OCI-LY7 (cell line): ENCODE results near the gene CNOT6L. TPM values are rescaled to one million over a fixed set of nuclear protein-coding genes. Genes with fewer than 3 reads are reported as not detected.

Experiments used
- BruUV-seq: library from RNA; stranded (reverse); fragments of 400-500 nt; replicated peaks from 2 replicates; lab custom pipeline; 2021; lab: Mats Ljungman, UMichigan
- CTCF ChIA-PET: fragments of 300-600 bp; sonication (Branson Sonifier 250); formaldehyde crosslinking; loops from one replicate; lab custom pipeline; 2022; ENCODE audit warnings: antibody characterized with exemption; ENCODE audit not compliant: unreplicated experiment; lab: Charles Lee
- POLR2A ChIA-PET: fragments of 300-600 bp; sonication (Branson Sonifier 250); formaldehyde crosslinking; loops from one replicate; lab custom pipeline; 2022; ENCODE audit warnings: antibody characterized with exemption; lab: Charles Lee
- DNase-seq: peaks from one replicate; pipeline ENCODE4 v3.0.0-alpha.2; 2015; ENCODE audit warnings: low spot score
- H2AFZ ChIP-seq: fragments of 200-600 bp; sonication (generic), shearing (Covaris generic); 2 replicates; pipeline ENCODE4 v1.6.1; 2014; ENCODE audit warnings: mild to moderate bottlenecking, antibody characterized with exemption, low read length, moderate library complexity
- H3K27ac ChIP-seq: fragments of 200-600 bp; sonication (generic); 2 replicates; pipeline ENCODE4 v1.5.1; 2014; ENCODE audit warnings: mixed run types, low read depth, mild to moderate bottlenecking, moderate library complexity, low read length, inconsistent platforms; ENCODE audit not compliant: poor library complexity, severe bottlenecking
- H3K36me3 ChIP-seq: fragments of 200-600 bp; sonication (generic); 2 replicates; pipeline ENCODE4 v1.6.1; 2014; ENCODE audit warnings: mild to moderate bottlenecking, antibody characterized with exemption, low read length, moderate library complexity, mixed read lengths; ENCODE audit not compliant: insufficient read depth
- H3K4me1 ChIP-seq: fragments of 200-600 bp; sonication (generic); 2 replicates; pipeline ENCODE4 v1.5.1; 2014; ENCODE audit warnings: mild to moderate bottlenecking, low read length; ENCODE audit not compliant: insufficient read depth, poor library complexity, severe bottlenecking
- H3K4me2 ChIP-seq: fragments of 200-600 bp; sonication (generic); 2 replicates; pipeline ENCODE4 v1.6.1; 2014; ENCODE audit warnings: mild to moderate bottlenecking, low read length
- H3K4me3 ChIP-seq: fragments of 200-600 bp; sonication (generic); 2 replicates; pipeline ENCODE4 v1.5.1; 2014; ENCODE audit warnings: mild to moderate bottlenecking, low read depth, low read length; ENCODE audit not compliant: poor library complexity, severe bottlenecking
- H3K79me2 ChIP-seq: fragments of 200-600 bp; sonication (generic); 2 replicates; pipeline ENCODE4 v1.6.1; 2016; ENCODE audit warnings: low read depth, mild to moderate bottlenecking, low read length, moderate library complexity, mixed read lengths; ENCODE audit not compliant: insufficient read depth
- H3K9me2 ChIP-seq: fragments of 200-600 bp; sonication (generic); 2 replicates; pipeline ENCODE4 v1.6.1; 2016; ENCODE audit warnings: mild to moderate bottlenecking, low read length, mixed read lengths; ENCODE audit not compliant: insufficient read depth
- H3K9me3 ChIP-seq: fragments of 200-600 bp; sonication (generic); 2 replicates; pipeline ENCODE4 v1.6.1; 2014; ENCODE audit warnings: mild to moderate bottlenecking, mixed run types, low read length, mixed read lengths
- H4K20me1 ChIP-seq: fragments of 200-600 bp; sonication (generic); 2 replicates; pipeline ENCODE4 v1.6.1; 2014; ENCODE audit warnings: mild to moderate bottlenecking, antibody characterized with exemption, low read length, moderate library complexity, mixed read lengths; ENCODE audit not compliant: insufficient read depth
- EZH2phosphoT487 ChIP-seq: fragments of 200-600 bp; sonication (generic); IDR thresholded peaks from 2 replicates; pipeline ENCODE4 v1.6.1; 2018; ENCODE audit warnings: low read depth, borderline replicate concordance, mild to moderate bottlenecking, mixed run types, antibody characterized with exemption, low read length, moderate library complexity, mixed read lengths
- intact Hi-C: fragments of 100-400 bp; cut with micrococcal nuclease; formaldehyde crosslinking; loops from one replicate; pipeline ENCODE4 v1.10.0; 2022; ENCODE audit not compliant: unreplicated experiment
- total RNA-seq, 2 experiments: library from RNA; depleted of rRNA in 1 of 2; stranded (reverse); fragments of >200 nt in 1 of 2; shearing (Covaris generic) in 1 of 2; gene quantifications; 2 replicates each; pipeline ENCODE4 v1.2.3, GENCODE V29; 2014 to 2022
- TF ChIP-seq, protein P1 (sequence below): fragments of 200-600 bp; sonication (generic); conservative IDR thresholded peaks from 2 replicates; pipeline ENCODE4 v1.5.1; 2014; ENCODE audit warnings: mild to moderate bottlenecking, antibody characterized with exemption, low read length, moderate library complexity, mixed read lengths

Gene CNOT6L
- total RNA-seq, 2 experiments from 2014 or later = 21.4 to 112 TPM

DNA sequence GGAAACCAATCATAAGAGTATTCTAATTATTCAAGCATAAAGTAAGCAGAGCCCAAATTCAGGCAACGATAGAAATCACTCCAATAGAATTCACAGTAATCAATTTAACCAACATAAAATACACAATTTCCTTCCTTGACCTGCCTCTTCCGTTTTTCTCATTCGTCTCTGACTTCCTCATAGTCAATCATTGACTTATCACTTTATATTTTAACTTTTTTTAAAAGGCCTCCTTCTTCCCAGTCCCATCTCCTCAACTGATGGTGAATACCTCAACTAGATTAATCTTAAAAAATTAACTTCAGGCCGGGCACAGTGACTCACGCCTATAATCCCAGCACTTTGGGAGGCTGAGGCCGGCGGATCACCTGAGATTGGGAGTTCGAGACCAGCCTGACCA lies 13.3 kb downstream of the CNOT6L start:
- H3K9me3 ChIP-seq = no peaks in the 10 kb centered on the region
- no TSS peak for BruUV-seq
- no peak overlapping the region for H3K4me2 ChIP-seq
- H3K9me2 ChIP-seq = no peaks in the 10 kb centered on the region
- no peak overlapping the region for H3K27ac ChIP-seq
- H2AFZ ChIP-seq = no peak overlapping the region
- peaks cover 100% of the 10 kb centered on the region for H3K79me2 ChIP-seq
- peaks cover 28% of the 10 kb centered on the region for H4K20me1 ChIP-seq
- CTCF ChIA-PET = no interaction called here
- peaks cover 41% of the 10 kb centered on the region for H3K36me3 ChIP-seq
- TF ChIP-seq, protein P1, sequence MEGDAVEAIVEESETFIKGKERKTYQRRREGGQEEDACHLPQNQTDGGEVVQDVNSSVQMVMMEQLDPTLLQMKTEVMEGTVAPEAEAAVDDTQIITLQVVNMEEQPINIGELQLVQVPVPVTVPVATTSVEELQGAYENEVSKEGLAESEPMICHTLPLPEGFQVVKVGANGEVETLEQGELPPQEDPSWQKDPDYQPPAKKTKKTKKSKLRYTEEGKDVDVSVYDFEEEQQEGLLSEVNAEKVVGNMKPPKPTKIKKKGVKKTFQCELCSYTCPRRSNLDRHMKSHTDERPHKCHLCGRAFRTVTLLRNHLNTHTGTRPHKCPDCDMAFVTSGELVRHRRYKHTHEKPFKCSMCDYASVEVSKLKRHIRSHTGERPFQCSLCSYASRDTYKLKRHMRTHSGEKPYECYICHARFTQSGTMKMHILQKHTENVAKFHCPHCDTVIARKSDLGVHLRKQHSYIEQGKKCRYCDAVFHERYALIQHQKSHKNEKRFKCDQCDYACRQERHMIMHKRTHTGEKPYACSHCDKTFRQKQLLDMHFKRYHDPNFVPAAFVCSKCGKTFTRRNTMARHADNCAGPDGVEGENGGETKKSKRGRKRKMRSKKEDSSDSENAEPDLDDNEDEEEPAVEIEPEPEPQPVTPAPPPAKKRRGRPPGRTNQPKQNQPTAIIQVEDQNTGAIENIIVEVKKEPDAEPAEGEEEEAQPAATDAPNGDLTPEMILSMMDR = no peak
- TF ChIP-seq EZH2phosphoT487 = no peak
- no peak for DNase-seq
- H3K4me3 ChIP-seq = no peak overlapping the region
- POLR2A ChIA-PET = interaction anchor here (0.7 to 1.0 kb wide), 2 partner anchors 21 to 56 kb away, joined by 3 read pairs; no protein-coding TSS in a partner anchor
- peaks cover 33% of the 10 kb centered on the region for H3K4me1 ChIP-seq
- intact Hi-C loops = no loop called here

DNA sequence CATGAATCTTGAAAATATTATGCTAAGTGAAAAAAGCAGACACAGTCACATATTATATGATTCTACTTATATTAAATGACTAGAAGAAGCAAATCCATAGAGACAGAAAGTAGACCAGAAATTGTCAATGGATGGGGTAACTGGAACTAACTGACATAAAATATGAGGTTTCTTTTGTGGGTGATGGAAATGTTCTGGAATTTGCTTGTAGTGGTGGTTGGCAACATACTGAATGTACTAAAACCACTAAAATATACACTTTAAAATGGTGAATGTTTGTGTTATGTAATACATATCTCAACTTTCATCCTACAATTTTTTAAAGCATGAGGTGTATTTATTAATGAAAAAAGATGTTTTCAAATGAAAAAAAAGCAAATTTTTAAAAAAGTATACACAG lies 14.7 kb downstream of the CNOT6L start:
- CTCF ChIA-PET = no interaction called here
- Histone ChIP-seq H3K27ac (no peak overlapping the region), H4K20me1 (peaks cover 35% of the 10 kb centered on the region), H3K79me2 (peaks cover 100% of the 10 kb centered on the region), H3K4me3 (no peak overlapping the region), H3K4me2 (no peak overlapping the region), H3K4me1 (peaks cover 38% of the 10 kb centered on the region), H3K9me3 (no peaks in the 10 kb centered on the region), H3K36me3 (peaks cover 39% of the 10 kb centered on the region), H3K9me2 (no peaks in the 10 kb centered on the region), H2AFZ (no peak overlapping the region)
- intact Hi-C loops = no loop called here
- no peak for DNase-seq
- TF ChIP-seq EZH2phosphoT487 = no peak
- TF ChIP-seq, protein P1 = no peak
- POLR2A ChIA-PET = no interaction called here
- no TSS peak for BruUV-seq

DNA sequence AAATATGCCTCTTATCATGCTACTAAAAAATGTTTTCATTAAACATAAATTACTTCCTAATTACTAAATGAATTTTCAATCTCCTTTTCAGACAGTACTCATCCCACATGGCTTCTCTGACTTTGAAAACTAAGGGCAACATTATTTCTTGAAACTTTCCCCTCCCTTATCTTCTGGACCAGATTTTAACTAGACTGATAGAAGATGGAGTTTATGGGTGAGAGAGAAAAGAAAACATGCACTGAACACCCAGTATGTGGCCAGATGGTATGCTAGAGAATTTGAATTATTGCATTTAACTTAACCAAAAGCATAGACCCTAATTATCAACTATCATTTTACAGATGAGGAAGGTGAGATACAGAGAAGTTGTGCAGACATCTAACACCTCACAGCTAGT lies 16.8 kb downstream of the CNOT6L start:
- Histone ChIP-seq H4K20me1 (peaks cover 27% of the 10 kb centered on the region), H3K79me2 (peaks cover 100% of the 10 kb centered on the region), H3K36me3 (peaks cover 47% of the 10 kb centered on the region), H3K9me3 (peaks cover 5% of the 10 kb centered on the region; the same call in 1 of the 2 replicates), H2AFZ (no peak overlapping the region), H3K4me3 (no peak overlapping the region), H3K4me1 (peaks cover 38% of the 10 kb centered on the region), H3K4me2 (peak overlapping the region; percentile 50; the same call in 1 of the 2 replicates), H3K9me2 (no peaks in the 10 kb centered on the region), H3K27ac (no peak overlapping the region)
- no peak for DNase-seq
- no TSS peak for BruUV-seq
- POLR2A ChIA-PET = interaction anchor here (0.6 to 0.7 kb wide), 2 partner anchors 13 to 27 kb away, joined by 3 read pairs; no protein-coding TSS in a partner anchor
- CTCF ChIA-PET = no interaction called here
- intact Hi-C loops = no loop called here
- no peak for TF ChIP-seq EZH2phosphoT487
- TF ChIP-seq, protein P1 = no peak
